HepG2 (cell line): ENCODE data around the gene LMBRD2. TPM values are rescaled to one million over a fixed set of nuclear protein-coding genes. Genes with fewer than 3 reads are reported as not detected.

ENCODE experiments used
- ATF4 ChIP-seq, 2 experiments: fragments of 450-650 bp in 1 of 2; sonication (generic) in 1 of 2; formaldehyde crosslinking; IDR thresholded peaks; 2 replicates each; pipeline versions ENCODE4 v1.5.0 to v1.8.0; 2020 to 2022; ENCODE audit warnings: mild to moderate bottlenecking in 1 of 2, missing genetic modification reagents in 1 of 2
- CENPT ChIP-seq: sonication (generic); formaldehyde crosslinking; IDR thresholded peaks from 2 replicates; pipeline ENCODE4 v1.8.0; 2022; ENCODE audit warnings: low read depth, mild to moderate bottlenecking, moderate library complexity, missing genetic modification reagents
- GATAD2A ChIP-seq: IDR thresholded peaks from 2 replicates; pipeline ENCODE4 v1.6.1; 2016
- MTF1 ChIP-seq: sonication (generic); formaldehyde crosslinking; IDR thresholded peaks from 2 replicates; pipeline ENCODE4 v1.5.0; 2020; ENCODE audit warnings: missing genetic modification reagents
- NR2F6 ChIP-seq, 2 experiments: IDR thresholded peaks; 2 replicates each; pipeline ENCODE4 v1.6.1; 2016; ENCODE audit warnings: antibody characterized with exemption in 1 of 2, mild to moderate bottlenecking in 1 of 2
- SP1 ChIP-seq, 2 experiments: fragments of 450-650 bp in 1 of 2; sonication (generic) in 1 of 2; formaldehyde crosslinking in 1 of 2; IDR thresholded peaks; 2 replicates each; pipeline versions ENCODE4 v1.4.0 to v1.6.1; 2016 to 2020; ENCODE audit warnings: missing genetic modification reagents in 1 of 2
- TARDBP ChIP-seq: sonication (generic); formaldehyde crosslinking; IDR thresholded peaks from 2 replicates; pipeline ENCODE4 v1.8.0; 2022; ENCODE audit warnings: mild to moderate bottlenecking, missing genetic modification reagents
- TCF7 ChIP-seq: sonication (generic); IDR thresholded peaks from 2 replicates; pipeline ENCODE4 v1.6.1; 2016; ENCODE audit warnings: antibody characterized with exemption, low read depth
- THAP8 ChIP-seq: sonication (generic); formaldehyde crosslinking; IDR thresholded peaks from 2 replicates; pipeline ENCODE4 v1.5.1; 2020; ENCODE audit warnings: missing genetic modification reagents, mild to moderate bottlenecking, borderline replicate concordance
- ZMYM2 ChIP-seq: sonication (generic); formaldehyde crosslinking; IDR thresholded peaks from 2 replicates; pipeline ENCODE4 v1.8.0; 2022; ENCODE audit warnings: mild to moderate bottlenecking, missing genetic modification reagents
- ZNF276 ChIP-seq: sonication (generic); formaldehyde crosslinking; IDR thresholded peaks from 2 replicates; pipeline ENCODE4 v1.4.0; 2020; ENCODE audit warnings: mild to moderate bottlenecking, low read depth, missing genetic modification reagents
- ZNF280B ChIP-seq: sonication (generic); formaldehyde crosslinking; IDR thresholded peaks from 2 replicates; pipeline ENCODE4 v1.5.0; 2020; ENCODE audit warnings: missing genetic modification reagents, mild to moderate bottlenecking, borderline replicate concordance
- ZNF317 ChIP-seq: sonication (generic); formaldehyde crosslinking; IDR thresholded peaks from 2 replicates; pipeline ENCODE4 v1.5.0; 2020; ENCODE audit warnings: mild to moderate bottlenecking, missing genetic modification reagents
- ZNF609 ChIP-seq: sonication (generic); formaldehyde crosslinking; IDR thresholded peaks from 2 replicates; pipeline ENCODE4 v1.4.0; 2020; ENCODE audit warnings: mild to moderate bottlenecking, missing genetic modification reagents, borderline replicate concordance
- ZNF841 ChIP-seq: sonication (generic); formaldehyde crosslinking; IDR thresholded peaks from 2 replicates; pipeline ENCODE4 v1.8.1; 2023; ENCODE audit warnings: missing genetic modification reagents, borderline replicate concordance
- polyA plus RNA-seq, 8 experiments: library from polyadenylated mRNA; depleted of rRNA in 3 of 8; stranded (reverse) in 7 of 8; unstranded in 1 of 8; fragments of >200 nt; fragmentation: Illumina TruSeq in 4 of 8; extraction: Trizol in 4 of 8; gene quantifications; 2 replicates each; pipeline versions ENCODE4 v1.2.1 to v1.2.3, GENCODE V29; 2011 to 2016; ENCODE audit warnings: low read depth in 4 of 8, missing spikeins in 1 of 8, mixed read lengths in 1 of 8; ENCODE audit not compliant: insufficient read depth in 1 of 8
- total RNA-seq, 5 experiments: library from RNA; depleted of rRNA; stranded (reverse); fragments of >200 nt; fragmentation: Illumina TruSeq; extraction: Trizol; gene quantifications; 2 replicates each; pipeline ENCODE4 v1.2.3, GENCODE V29; 2016; ENCODE audit warnings: low read depth in 1 of 5
- TF ChIP-seq, protein P1 (sequence below): sonication (generic); formaldehyde crosslinking; IDR thresholded peaks from 2 replicates; pipeline ENCODE4 v1.5.0; 2020; ENCODE audit warnings: mild to moderate bottlenecking, low read depth, missing genetic modification reagents, borderline replicate concordance

The LMBRD2 gene
- total and polyA plus RNA-seq, 2 of the 13 experiments (the other 11 are each of a cell fraction or from before 2014, with no cell fraction given): 2.0 to 4.7 TPM

- TF ChIP-seq ZNF609 (CRISPR knock-in tag) (peak; percentile 52; the same call in 1 of the 2 replicates), TARDBP (CRISPR knock-in tag) (no peak), CENPT (0 out of 2 replicates have a peak, but pooled peaks have one; percentile 19), ZNF280B (CRISPR knock-in tag) (peak; percentile 78; the same call in 1 of the 2 replicates), ZMYM2 (CRISPR knock-in tag) (peak; percentile 34; the same call in 1 of the 2 replicates), NR2F6 (IDR thresholded peaks at IDR 0.05) (no peak), NR2F6 (CRISPR knock-in tag; IDR thresholded peaks at IDR 0.05) (no peak), MTF1 (CRISPR knock-in tag) (no peak), ZNF276 (no peak), THAP8 (CRISPR knock-in tag) (no peak), ATF4 (CRISPR knock-in tag; IDR thresholded peaks at IDR 0.05) (no peak), TCF7 (no peak), ZNF317 (CRISPR knock-in tag) (no peak; the same call in 1 of the 2 replicates), SP1 (IDR thresholded peaks at IDR 0.05) (no peak), SP1 (CRISPR knock-in tag; IDR thresholded peaks at IDR 0.05) (no peak; the same call in 1 of the 2 replicates), GATAD2A (peak; percentile 73), ZNF841 (no peak)
- TF ChIP-seq, protein P1, sequence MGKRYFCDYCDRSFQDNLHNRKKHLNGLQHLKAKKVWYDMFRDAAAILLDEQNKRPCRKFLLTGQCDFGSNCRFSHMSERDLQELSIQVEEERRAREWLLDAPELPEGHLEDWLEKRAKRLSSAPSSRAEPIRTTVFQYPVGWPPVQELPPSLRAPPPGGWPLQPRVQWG (CRISPR knock-in tag): no peak
Observed at GRCh38 chr5:36138900-36139683, 12.6 kb downstream of the LMBRD2 start (continued).
